GM12878 (cell line): ENCODE results near the gene ARAP2. TPM values are rescaled to one million over a fixed set of nuclear protein-coding genes. Genes with fewer than 3 reads are reported as not detected.

ENCODE experiments used
- ATAC-seq: fragments of 200-7000 bp; cut with Tn5 transposase; 3 replicates; pipeline ENCODE4 v1.9.1; 2020; ENCODE audit warnings: mild to moderate bottlenecking, moderate library complexity
- BruUV-seq: library from RNA; stranded (reverse); fragments of 400-500 nt; replicated peaks from 2 replicates; lab custom pipeline; 2021; lab: Mats Ljungman, UMichigan
- CTCF ChIA-PET: fragments of 300-600 bp; sonication (Branson Sonifier 250); formaldehyde crosslinking; extraction: SDS; loops from one replicate; lab custom pipeline; 2021; ENCODE audit warnings: inconsistent platforms; lab: Yijun Ruan, JAX
- POLR2A ChIA-PET: fragments of 350-600 bp; formaldehyde crosslinking; extraction: SDS; loops from one replicate; lab custom pipeline; 2021; ENCODE audit warnings: inconsistent platforms; lab: Charles Lee
- RAD21 ChIA-PET: fragments of 300-600 bp; sonication (Branson Sonifier 250); formaldehyde crosslinking; loops from one replicate; lab custom pipeline; 2023; ENCODE audit warnings: antibody characterized with exemption; ENCODE audit not compliant: unreplicated experiment; lab: Charles Lee
- SMC1A ChIA-PET: fragments of 300-600 bp; sonication (Branson Sonifier 250); formaldehyde crosslinking; loops from one replicate; lab custom pipeline; 2023; ENCODE audit not compliant: unreplicated experiment, uncharacterized antibody; lab: Charles Lee
- DNase-seq: peaks from one replicate; pipeline ENCODE4 v3.0.0-alpha.2; 2011; ENCODE audit warnings: low read depth, low spot score
- FAIRE-seq: peaks from 3 replicates; lab custom pipeline; 2011; peaks lifted over from hg19 to GRCh38; lab: Jason Lieb, UNC
- H2AFZ ChIP-seq: 2 replicates; pipeline ENCODE4 v1.6.0; 2011; ENCODE audit warnings: low read depth, low read length, control low read depth; ENCODE audit not compliant: control insufficient read depth
- H3K27ac ChIP-seq: 2 replicates; pipeline ENCODE4 v1.5.1; 2011; ENCODE audit warnings: control low read depth; ENCODE audit not compliant: control insufficient read depth, insufficient read depth
- H3K27me3 ChIP-seq, 2 experiments: replicated peaks in 1 of 2; 2 replicates each; pipeline versions ENCODE4 v1.6.0 to v1.6.1; 2011; ENCODE audit warnings: low read length in 1 of 2; ENCODE audit not compliant: control insufficient read depth in 2 of 2, insufficient read depth in 2 of 2
- H3K36me3 ChIP-seq, 2 experiments: 2 replicates each; pipeline ENCODE4 v1.5.1; 2011; ENCODE audit warnings: low read length in 1 of 2; ENCODE audit not compliant: control insufficient read depth in 2 of 2, insufficient read depth in 2 of 2
- H3K4me1 ChIP-seq: 2 replicates; pipeline ENCODE4 v1.6.1; 2011; ENCODE audit warnings: mild to moderate bottlenecking, low read length, moderate library complexity, mixed read lengths; ENCODE audit not compliant: control insufficient read depth, insufficient read depth
- H3K4me2 ChIP-seq: 2 replicates; pipeline ENCODE4 v1.6.0; 2011; ENCODE audit warnings: control low read depth; ENCODE audit not compliant: control insufficient read depth, insufficient read depth
- H3K4me3 ChIP-seq: fragments of 200-600 bp; sonication (generic); 2 replicates; pipeline ENCODE4 v1.5.1; 2016
- H3K79me2 ChIP-seq: 2 replicates; pipeline ENCODE4 v1.6.0; 2011; ENCODE audit warnings: low read length; ENCODE audit not compliant: control insufficient read depth, insufficient read depth
- H3K9ac ChIP-seq: 2 replicates; pipeline ENCODE4 v1.8.0; 2011; ENCODE audit warnings: low read length, control low read depth, mixed read lengths; ENCODE audit not compliant: control insufficient read depth, insufficient read depth
- H3K9me3 ChIP-seq: replicated peaks from 3 replicates; pipeline ENCODE4 v1.5.1; 2011; ENCODE audit warnings: mild to moderate bottlenecking, low read length; ENCODE audit not compliant: control insufficient read depth, insufficient read depth
- H4K20me1 ChIP-seq: 2 replicates; pipeline ENCODE4 v1.6.0; 2011; ENCODE audit not compliant: control insufficient read depth, insufficient read depth
- BMI1 ChIP-seq: fragments of 450-650 bp; IDR thresholded peaks from 2 replicates; pipeline ENCODE4 v1.6.1; 2016; ENCODE audit warnings: mild to moderate bottlenecking, moderate library complexity, borderline replicate concordance
- CREM ChIP-seq: IDR thresholded peaks from 2 replicates; pipeline ENCODE4 v1.6.1; 2014; ENCODE audit warnings: antibody characterized with exemption, low read depth
- CTCF ChIP-seq, 3 experiments: IDR thresholded peaks in 2 of 3; conservative IDR thresholded peaks in 1 of 3; 2 replicates each; pipeline ENCODE4 v1.5.1; 2011; ENCODE audit warnings: low read depth in 3 of 3, low read length in 3 of 3, mild to moderate bottlenecking in 3 of 3, control low read depth in 2 of 3, moderate library complexity in 2 of 3, inconsistent platforms in 1 of 3, mixed read lengths in 1 of 3; ENCODE audit not compliant: control insufficient read depth in 2 of 3, insufficient read depth in 1 of 3; ENCODE audit errors: extremely low read depth in 1 of 3
- DPF2 ChIP-seq: fragments of 450-650 bp; IDR thresholded peaks from 2 replicates; pipeline ENCODE4 v1.6.1; 2017; ENCODE audit warnings: mild to moderate bottlenecking
- EED ChIP-seq: sonication (generic); IDR thresholded peaks from 2 replicates; pipeline ENCODE4 v1.6.1; 2016; ENCODE audit warnings: antibody characterized with exemption, low read depth
- KAT2A ChIP-seq: conservative IDR thresholded peaks from 2 replicates; pipeline ENCODE4 v1.6.1; 2011; ENCODE audit warnings: low read depth, low read length; ENCODE audit not compliant: control insufficient read depth
- KLF5 ChIP-seq: fragments of 450-650 bp; IDR thresholded peaks from 2 replicates; pipeline ENCODE4 v1.6.1; 2014; ENCODE audit warnings: mild to moderate bottlenecking; ENCODE audit not compliant: partially characterized antibody
- RBBP5 ChIP-seq: fragments of 200-600 bp; sonication (generic); conservative IDR thresholded peaks from 2 replicates; pipeline ENCODE4 v1.6.1; 2016
- SKIL ChIP-seq: fragments of 450-650 bp; IDR thresholded peaks from 2 replicates; pipeline ENCODE4 v1.6.1; 2017; ENCODE audit warnings: mild to moderate bottlenecking, low read depth, inconsistent platforms; ENCODE audit not compliant: poor library complexity, severe bottlenecking
- SMARCA5 ChIP-seq: fragments of 450-650 bp; IDR thresholded peaks from 2 replicates; pipeline ENCODE4 v1.6.1; 2017; ENCODE audit warnings: mild to moderate bottlenecking
- STAT3 ChIP-seq: IDR thresholded peaks from 2 replicates; pipeline ENCODE4 v1.6.1; 2011; ENCODE audit warnings: low read depth, low read length, improper control_type of control experiment
- USF1 ChIP-seq: IDR thresholded peaks from 2 replicates; pipeline ENCODE4 v1.6.1; 2011; ENCODE audit warnings: borderline replicate concordance, low read depth, mild to moderate bottlenecking, moderate library complexity, mixed read lengths, low read length; ENCODE audit not compliant: insufficient read depth; ENCODE audit errors: extremely low read length
- YBX1 ChIP-seq: fragments of 450-650 bp; IDR thresholded peaks from 2 replicates; pipeline ENCODE4 v1.6.1; 2016; ENCODE audit warnings: antibody characterized with exemption
- WGBS: methylation state at CpG from one replicate; pipeline ENCODE4 v1.1.6; 2016; ENCODE audit warnings: low lambda C conversion rate; ENCODE audit not compliant: insufficient replicate concordance, insufficient coverage; ENCODE audit errors: missing lambda C conversion rate; 5-methylcytosine and 5-hydroxymethylcytosine counted together
- in situ Hi-C: fragments of 300-500 bp; cut with MboI; formaldehyde crosslinking; loops from 9 replicates; pipeline ENCODE4 v1.14.3; 2018; ENCODE audit warnings: mixed read lengths
- intact Hi-C: fragments of 100-400 bp; cut with micrococcal nuclease; formaldehyde crosslinking; loops from one replicate; pipeline ENCODE4 v1.14.2; 2022; ENCODE audit not compliant: unreplicated experiment
- polyA plus RNA-seq, 11 experiments: library from polyadenylated mRNA; depleted of rRNA in 4 of 11; unstranded in 6 of 11; stranded (reverse) in 5 of 11; fragments of >200 nt; fragmentation: Nextera tagmentation in 4 of 11; fragmentation: Illumina TruSeq in 1 of 11; extraction: Ambion mirVana in 4 of 11; extraction: Trizol in 1 of 11; gene quantifications; 1 replicate in 1 of 11; 2 replicates in 10 of 11; pipeline versions ENCODE4 v1.2.1 to v1.2.3, GENCODE V29; 2011 to 2016; ENCODE audit warnings: inconsistent platforms in 2 of 11, missing spikeins in 2 of 11, low read depth in 1 of 11
- total RNA-seq, 4 experiments: library from RNA; depleted of rRNA in 3 of 4; stranded (reverse); fragments of >200 nt in 3 of 4; fragmentation: Illumina TruSeq in 1 of 4; extraction: Trizol in 1 of 4; gene quantifications; 2 replicates each; pipeline versions ENCODE4 v1.2.1 to v1.2.3, GENCODE V29; 2013 to 2021

ARAP2 gene
- total and polyA plus RNA-seq, 10 of the 15 experiments (the other 5 are each of a cell fraction or from before 2014, with no cell fraction given), result 5.4 to 36.1 (median 12.2) TPM

- no peak for TF ChIP-seq EED
- TF ChIP-seq KAT2A, result no peak
- TF ChIP-seq CREM, result no peak
- TF ChIP-seq CTCF (IDR thresholded peaks at IDR 0.05 in 2 of 3, conservative IDR thresholded peaks at IDR 0.05 in 1 of 3; ENCODE audit: control insufficient read depth in 2 of 3, extremely low read depth in 1 of 3, insufficient read depth in 1 of 3, low read depth in 3 of 3, low read length in 3 of 3), result no peak
- no peak for TF ChIP-seq YBX1
These were observed 36.3 kb downstream of the ARAP2 start (continued) for GRCh38 chr4:36207831-36208520.

GRCh38 chr4:36207367-36207766 is 36.9 kb downstream of the ARAP2 start:
- no peak overlapping the region for H3K4me3 ChIP-seq
- no peak overlapping the region for H3K4me2 ChIP-seq
- H4K20me1 ChIP-seq, result no peaks in the 10 kb centered on the region; the same call in 1 of the 2 replicates
- H3K9me3 ChIP-seq, result no peaks in the 10 kb centered on the region
- ChIA-PET SMC1A (interaction anchor here (1.0 to 3.2 kb wide), 10 partner anchors 8 to 80 kb away, joined by 3 to 12 read pairs (median 4); no protein-coding TSS in a partner anchor), POLR2A (interaction anchor here (0.6 to 1.4 kb wide), 3 partner anchors 15 to 107 kb away, joined by 3 to 10 read pairs (median 3); partner anchors contain the start of gene ARAP2), RAD21 (no interaction called here), CTCF (interaction anchor here (0.8 to 1.6 kb wide), 5 partner anchors 9 to 191 kb away, joined by 3 to 5 read pairs (median 4); no protein-coding TSS in a partner anchor)
- intact Hi-C loops (loop anchor here (5.0 kb wide), 1 partner anchor 115 kb away; no protein-coding TSS in a partner anchor), in situ Hi-C loops (no loop called here)
- H3K9ac ChIP-seq, result no peak overlapping the region
- H3K27me3 ChIP-seq, result no peaks in the 10 kb centered on the region
- no peak for FAIRE-seq
- H3K27ac ChIP-seq, result no peak overlapping the region
- 96% methylated on average over 1 of the region's 1 CpG for WGBS
- ATAC-seq, result no peak
- no peak overlapping the region for H2AFZ ChIP-seq
- H3K4me1 ChIP-seq, result peaks cover 21% of the 10 kb centered on the region
- peaks cover 0 to 10% of the 10 kb centered on the region in 2 experiments; a peak in 2 of 4 replicates for H3K36me3 ChIP-seq
- peaks cover 1% of the 10 kb centered on the region for H3K79me2 ChIP-seq
- BruUV-seq, result no TSS peak
- no peak for DNase-seq
- TF ChIP-seq SKIL (no peak), RBBP5 (no peak), BMI1 (no peak), KLF5 (no peak), USF1 (no peak), DPF2 (no peak), SMARCA5 (no peak), STAT3 (no peak)
